IPS-NIHi7 (cell line): ENCODE data around the gene FMN2.

Experiments
- DNase-seq: peaks from one replicate; pipeline ENCODE4 v3.0.0; 2012; ENCODE audit warnings: mixed read lengths; ENCODE audit errors: extremely low spot score

FMN2 gene

GRCh38 chr1:240491796-240492195, 400.1 kb downstream of the FMN2 start:
- no peak for DNase-seq

GRCh38 chr1:240492832-240493440, 401.3 kb downstream of the FMN2 start:
- peak; percentile 80 for DNase-seq

DNA sequence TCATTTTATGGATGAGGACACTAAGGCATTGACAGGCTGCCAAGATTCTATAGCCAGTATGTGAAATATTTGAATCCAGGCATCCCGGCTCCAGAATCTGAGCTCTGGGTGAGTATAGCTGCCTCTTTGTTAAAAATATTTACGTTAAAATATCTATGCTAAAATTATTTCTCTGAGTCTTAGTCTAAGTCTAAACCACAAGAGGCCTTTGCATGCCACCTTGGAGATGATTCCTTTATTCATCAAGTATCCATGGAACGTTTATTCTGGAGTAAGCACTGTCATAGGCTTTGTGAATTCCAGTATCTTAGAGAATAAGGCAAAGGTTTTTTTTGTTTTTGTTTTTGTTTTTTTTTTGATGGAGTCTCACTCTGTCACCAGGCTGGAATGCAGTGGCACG, 403.9 kb downstream of the FMN2 start:
- no peak for DNase-seq

- DNase-seq: no peak
These were observed 404.7 kb downstream of the FMN2 start for GRCh38 chr1:240496356-240496755.

- DNase-seq: no peak
These were observed 405.3 kb downstream of the FMN2 start for GRCh38 chr1:240496941-240497340.

DNA sequence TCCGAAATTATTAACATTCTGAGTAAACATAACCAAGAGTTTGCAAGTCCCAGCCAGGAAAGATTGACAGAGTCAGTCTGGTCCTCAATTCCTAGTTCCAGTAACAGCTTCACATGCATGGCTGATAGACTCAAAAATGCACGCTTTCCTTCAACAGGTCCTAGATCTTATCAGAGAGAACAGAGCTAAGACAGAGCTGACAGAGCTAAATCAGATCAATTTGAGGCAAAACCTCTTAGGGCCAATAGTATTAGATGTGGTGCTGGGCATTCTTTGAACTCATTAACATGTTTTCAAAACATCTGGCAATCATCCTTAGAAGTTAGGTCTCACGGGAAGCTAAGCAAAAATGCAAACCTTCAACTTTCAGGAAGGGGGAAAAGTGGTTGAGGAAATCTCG, 406.2 kb downstream of the FMN2 start:
- no peak for DNase-seq

DNA sequence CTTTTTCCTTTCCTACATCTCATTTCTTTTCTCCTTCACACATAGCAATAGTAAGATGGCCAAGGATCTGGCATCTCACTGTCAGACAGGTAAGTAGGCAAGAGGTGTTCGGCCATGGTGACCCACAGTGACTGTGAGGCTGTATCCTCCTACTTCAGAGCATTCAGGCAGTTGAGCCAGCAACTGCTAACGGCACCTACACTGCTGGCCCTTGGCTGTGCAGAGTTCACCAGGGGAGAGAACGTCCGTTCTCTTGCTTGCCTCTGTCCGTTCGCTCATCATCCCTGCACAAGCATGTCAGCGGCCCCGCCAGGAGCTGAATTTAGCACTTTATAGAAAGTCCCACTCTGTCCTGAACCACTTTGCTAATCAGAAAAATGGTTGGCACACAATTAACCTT, 406.7 kb downstream of the FMN2 start:
- DNase-seq: no peak

- DNase-seq: peak; percentile 22
These were observed 407.3 kb downstream of the FMN2 start for GRCh38 chr1:240499012-240499411.

DNA sequence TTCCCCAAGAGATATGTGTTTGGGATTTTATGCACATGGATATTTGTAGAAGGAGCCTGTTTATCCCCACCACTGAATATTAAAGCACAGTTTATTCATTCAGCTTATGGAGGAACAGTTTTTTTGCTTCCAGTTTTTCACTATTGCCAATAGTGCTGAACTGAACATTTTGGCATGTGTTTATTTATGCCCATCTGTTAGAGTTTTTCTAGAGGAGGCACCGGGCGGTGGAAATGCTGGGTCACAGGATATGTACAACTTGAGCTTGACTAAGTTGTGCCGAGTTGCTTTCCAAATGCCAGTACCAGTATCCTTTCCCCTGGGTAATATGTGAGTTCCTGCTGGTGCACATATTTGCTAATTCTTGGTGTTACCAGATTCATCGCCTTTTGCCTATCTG, 409.0 kb downstream of the FMN2 start:
- DNase-seq: no peak

DNA sequence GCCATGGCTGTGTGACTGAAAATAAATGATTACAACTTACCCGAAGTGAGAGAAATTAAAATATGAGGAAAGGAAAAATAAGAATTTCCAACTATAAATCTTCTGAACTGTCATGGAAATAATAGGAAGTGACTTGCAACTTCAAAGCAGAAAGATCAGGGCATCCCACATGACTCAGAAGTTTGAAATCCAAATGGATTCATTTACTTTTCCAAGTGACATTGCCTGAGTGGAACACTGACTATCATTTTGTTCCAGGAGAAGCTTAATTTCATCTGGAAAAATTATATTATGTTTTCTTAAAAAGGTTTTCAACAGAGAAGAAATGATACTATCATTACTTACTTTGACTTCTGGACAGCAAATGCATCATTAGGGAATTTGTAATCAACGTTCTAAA, 409.4 kb downstream of the FMN2 start:
- no peak for DNase-seq

GRCh38 chr1:240503036-240503435, 411.4 kb downstream of the FMN2 start:
- DNase-seq: no peak

- no peak for DNase-seq
These were observed 411.9 kb downstream of the FMN2 start for GRCh38 chr1:240503558-240503957.

DNA sequence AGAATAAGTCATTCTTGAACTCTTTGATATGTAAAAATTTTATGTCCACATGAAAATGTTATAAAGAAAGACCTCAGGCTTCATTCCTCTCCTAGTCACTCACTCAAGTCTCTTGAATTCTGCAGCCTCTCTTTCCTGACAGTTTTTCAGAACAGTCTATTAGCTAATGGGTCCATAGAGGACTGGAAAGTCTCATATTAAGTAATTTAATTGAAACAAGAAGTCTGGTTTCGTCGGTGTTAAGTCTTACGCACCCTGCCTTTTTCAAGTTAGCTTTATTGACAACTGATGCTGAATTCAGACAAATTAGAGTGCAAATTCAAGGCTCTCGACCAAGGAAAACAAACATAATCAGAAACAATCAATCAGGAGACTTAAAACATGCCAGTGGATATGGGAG, 414.5 kb downstream of the FMN2 start:
- no peak for DNase-seq

- DNase-seq: no peak
These were observed 416.5 kb downstream of the FMN2 start for GRCh38 chr1:240508201-240508600.

DNA sequence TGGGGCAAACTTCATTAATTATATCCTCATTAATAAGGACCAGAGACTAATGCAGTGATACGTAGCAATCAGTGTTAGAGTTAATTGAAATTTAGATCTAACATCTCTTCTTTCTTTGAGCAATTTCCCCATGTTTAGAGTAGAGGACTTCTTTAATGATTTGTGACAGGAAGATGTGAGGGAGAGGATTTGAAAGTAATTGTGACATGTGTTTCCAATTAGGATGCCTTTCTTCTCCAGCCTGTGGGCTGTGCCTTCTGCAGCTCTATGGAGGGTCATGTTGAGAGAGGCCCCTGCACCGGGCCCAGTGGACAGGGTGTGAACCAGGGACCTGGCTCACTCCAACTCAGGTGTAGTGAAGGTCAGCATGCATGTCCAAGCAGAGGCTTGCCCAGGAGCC, 417.3 kb downstream of the FMN2 start:
- DNase-seq: no peak

GRCh38 chr1:240511789-240512188, 420.1 kb downstream of the FMN2 start:
- DNase-seq: no peak

GRCh38 chr1:240515505-240515904, 423.8 kb downstream of the FMN2 start:
- no peak for DNase-seq

GRCh38 chr1:240516069-240516468, 424.4 kb downstream of the FMN2 start:
- DNase-seq: no peak

DNA sequence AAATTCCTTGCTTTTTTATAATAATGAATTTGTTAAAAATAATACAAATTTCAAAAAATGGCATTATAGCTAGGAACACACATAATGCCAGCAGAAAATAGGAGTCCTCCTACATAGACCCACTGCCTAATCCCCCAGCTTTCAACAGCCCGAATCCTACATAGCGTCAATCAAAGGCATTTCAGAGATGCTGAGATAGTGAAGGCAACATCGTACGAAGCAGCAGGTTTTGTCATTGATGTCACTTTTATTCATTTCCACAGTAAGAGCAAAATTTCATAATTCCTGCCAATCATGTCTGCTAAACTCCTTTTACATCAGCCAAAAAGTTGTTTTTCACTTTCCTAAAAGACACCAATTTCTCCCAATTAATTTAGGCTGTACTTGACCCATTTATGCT, 426.2 kb downstream of the FMN2 start:
- DNase-seq: no peak

- no peak for DNase-seq
These were observed 430.6 kb downstream of the FMN2 start for GRCh38 chr1:240522122-240522822.

DNA sequence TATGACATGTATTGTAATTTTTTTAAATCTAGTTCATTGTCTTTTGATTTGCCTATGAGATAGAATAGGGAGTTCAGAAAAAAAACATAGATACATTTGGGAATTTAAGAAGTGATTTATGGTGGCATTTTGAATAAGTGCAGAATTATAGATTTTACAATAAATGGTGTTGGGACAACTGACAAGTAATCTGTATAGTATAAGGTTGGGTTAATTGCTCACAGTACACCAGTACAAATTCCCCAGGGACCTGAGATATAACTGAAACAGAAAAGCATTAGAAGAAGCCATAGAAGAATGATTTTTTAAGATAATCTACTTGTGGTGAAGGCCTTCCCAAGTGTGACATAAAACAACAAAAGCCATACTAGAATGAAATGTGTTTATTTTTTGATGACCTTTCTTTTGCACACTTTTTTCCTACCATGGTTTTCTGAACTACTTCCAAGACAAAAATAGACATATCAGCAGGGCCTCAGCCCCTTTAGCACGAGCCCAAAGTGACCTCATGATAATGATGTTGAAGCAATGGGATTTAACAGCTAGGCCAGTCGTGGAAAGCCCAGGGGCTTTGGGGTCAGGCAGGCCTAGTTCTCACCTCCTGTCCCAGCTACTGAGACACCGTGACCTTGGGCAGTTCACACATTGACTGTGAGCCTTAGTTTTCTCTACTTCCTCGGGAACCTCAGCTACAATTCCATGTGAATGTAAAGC, 432.8 kb downstream of the FMN2 start:
- DNase-seq: no peak
